Measurements from ENCODE around the gene FRY.

Gene FRY

GRCh38 chr13:32174366-32174765, 142.8 kb downstream of the FRY start:
- no peak for DNase-seq (ENCODE audit: low read depth)

GRCh38 chr13:32175307-32175706, 143.7 kb downstream of the FRY start:
- DNase-seq (ENCODE audit: low read depth): no peak

GRCh38 chr13:32175943-32176342, 144.4 kb downstream of the FRY start:
- no peak for DNase-seq (ENCODE audit: low read depth)

- DNase-seq (ENCODE audit: low read depth): no peak
Measured at GRCh38 chr13:32176696-32177095, 145.1 kb downstream of the FRY start.

- no peak for DNase-seq (ENCODE audit: low read depth)
Measured at GRCh38 chr13:32178763-32179162, 147.2 kb downstream of the FRY start.

GRCh38 chr13:32179708-32180107, 148.1 kb downstream of the FRY start:
- no peak for DNase-seq (ENCODE audit: low read depth)

- DNase-seq (ENCODE audit: low read depth): no peak
Measured at GRCh38 chr13:32187651-32188050, 156.1 kb downstream of the FRY start.

GRCh38 chr13:32191452-32191998, 160.0 kb downstream of the FRY start:
- no peak for DNase-seq (ENCODE audit: low read depth)

- no peak for DNase-seq (ENCODE audit: low read depth)
Measured at GRCh38 chr13:32195713-32196112, 164.1 kb downstream of the FRY start.

- no peak for DNase-seq (ENCODE audit: low read depth)
Measured at GRCh38 chr13:32199168-32199567, 167.6 kb downstream of the FRY start.

- DNase-seq (ENCODE audit: low read depth): no peak
Measured at GRCh38 chr13:32200741-32201140, 169.2 kb downstream of the FRY start.

GRCh38 chr13:32201809-32202208, 170.2 kb downstream of the FRY start:
- DNase-seq (ENCODE audit: low read depth): no peak

GRCh38 chr13:32202268-32202667, 170.7 kb downstream of the FRY start:
- no peak for DNase-seq (ENCODE audit: low read depth)

- no peak for DNase-seq (ENCODE audit: low read depth)
Measured at GRCh38 chr13:32203221-32203620, 171.6 kb downstream of the FRY start.

- no peak for DNase-seq (ENCODE audit: low read depth)
Measured at GRCh38 chr13:32203736-32204135, 172.2 kb downstream of the FRY start.

- no peak for DNase-seq (ENCODE audit: low read depth)
Measured at GRCh38 chr13:32205431-32206096, 174.0 kb downstream of the FRY start.

- DNase-seq (ENCODE audit: low read depth): no peak
Measured at GRCh38 chr13:32206097-32206740, 174.6 kb downstream of the FRY start.

GRCh38 chr13:32208860-32209259, 177.3 kb downstream of the FRY start:
- DNase-seq (ENCODE audit: low read depth): no peak

- DNase-seq (ENCODE audit: low read depth): no peak
Measured at GRCh38 chr13:32209652-32210051, 178.1 kb downstream of the FRY start.

GRCh38 chr13:32210101-32210500, 178.5 kb downstream of the FRY start:
- no peak for DNase-seq (ENCODE audit: low read depth)

- no peak for DNase-seq (ENCODE audit: low read depth)
Measured at GRCh38 chr13:32211813-32212212, 180.2 kb downstream of the FRY start.

- no peak for DNase-seq (ENCODE audit: low read depth)
Measured at GRCh38 chr13:32212421-32212820, 180.8 kb downstream of the FRY start.

GRCh38 chr13:32213626-32214025, 182.1 kb downstream of the FRY start:
- DNase-seq (ENCODE audit: low read depth): no peak

- no peak for DNase-seq (ENCODE audit: low read depth)
Measured at GRCh38 chr13:32214071-32214470, 182.5 kb downstream of the FRY start.
